Muscle of leg (tissue), 11 donors: Measurements from ENCODE around the gene SLC9C2. TPM values are rescaled to one million over a fixed set of nuclear protein-coding genes. Genes with fewer than 3 reads are reported as not detected.

Experiments
- DNase-seq: peaks from one replicate; pipeline ENCODE4 v3.0.0; 2013
- H3K27ac ChIP-seq: one replicate; pipeline ENCODE4 v1.5.1; 2013; ENCODE audit warnings: mild to moderate bottlenecking, low read length, control low read depth
- H3K27me3 ChIP-seq: one replicate; pipeline ENCODE4 v1.6.1; 2013; ENCODE audit warnings: low read length; ENCODE audit not compliant: control insufficient read depth, insufficient read depth
- H3K36me3 ChIP-seq: one replicate; pipeline ENCODE4 v1.6.1; 2013; ENCODE audit warnings: low read length; ENCODE audit not compliant: control insufficient read depth, insufficient read depth
- H3K4me1 ChIP-seq: one replicate; pipeline ENCODE4 v1.6.1; 2013; ENCODE audit warnings: low read length; ENCODE audit not compliant: control insufficient read depth, insufficient read depth
- H3K4me3 ChIP-seq: one replicate; pipeline ENCODE4 v1.5.1; 2013; ENCODE audit warnings: low read length, control low read depth
- H3K9me3 ChIP-seq: replicated peaks from 2 replicates; pipeline ENCODE4 v1.6.1; 2013; ENCODE audit warnings: low read depth, low read length; ENCODE audit not compliant: control insufficient read depth
- WGBS: methylation state at CpG from one replicate; pipeline ENCODE4 v1.1.5; 2013; ENCODE audit warnings: missing lambda C conversion rate; ENCODE audit not compliant: insufficient coverage; 5-methylcytosine and 5-hydroxymethylcytosine counted together
- polyA plus RNA-seq, 8 donors: library from polyadenylated mRNA; unstranded; fragments of 120-200 nt; gene quantifications; one replicate each; pipeline versions ENCODE4 v1.2.1 to v1.2.3, GENCODE V29; 2013; ENCODE audit warnings: inconsistent platforms in 1 of 8, low replicate concordance in 1 of 8; ENCODE audit not compliant: insufficient read length in 8 of 8, insufficient read depth in 1 of 8
- total RNA-seq: library from RNA; stranded (reverse); fragments of 120-200 nt; gene quantifications from one replicate; pipeline ENCODE4 v1.2.4, GENCODE V29; 2013

SLC9C2 gene
- total and polyA plus RNA-seq, 9 donors: 0.36 to 0.44 TPM; not detected in 7

DNA sequence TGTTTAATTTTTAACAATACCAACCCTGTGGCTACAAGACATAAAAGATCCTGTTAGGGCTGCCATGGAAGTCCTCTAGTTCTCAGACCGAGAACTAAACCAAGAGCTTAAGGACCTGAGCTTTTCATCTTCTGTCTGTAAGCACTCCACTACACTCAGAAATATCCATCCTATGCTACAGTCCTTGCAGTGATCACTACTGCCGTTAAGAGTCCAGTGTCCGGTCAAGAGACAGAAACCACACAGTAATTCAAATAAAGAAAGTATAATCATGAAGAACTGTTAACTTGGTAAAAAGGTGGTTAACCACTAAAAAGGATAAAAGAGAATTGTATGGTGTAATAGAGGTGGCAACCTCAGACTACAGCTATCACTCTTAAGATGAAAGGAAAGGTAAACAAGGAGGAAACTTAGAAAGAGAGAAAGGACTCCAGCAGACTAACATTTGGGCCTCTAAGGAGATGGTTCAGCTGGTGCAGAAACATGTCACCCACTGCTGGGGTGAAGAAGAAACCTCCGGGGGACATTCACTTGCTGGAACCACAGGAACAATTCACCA lies 147.8 kb downstream of the SLC9C2 start:
- DNase-seq: no peak
- 100% methylated on average over 1 of the region's 4 CpGs for WGBS
- H3K36me3 ChIP-seq: peaks cover 5% of the 10 kb centered on the region
- H3K27me3 ChIP-seq: no peaks in the 10 kb centered on the region
- no peaks in the 10 kb centered on the region for H3K9me3 ChIP-seq
- H3K4me3 ChIP-seq: no peak overlapping the region
- peaks cover 4% of the 10 kb centered on the region for H3K4me1 ChIP-seq
- no peak overlapping the region for H3K27ac ChIP-seq

DNA sequence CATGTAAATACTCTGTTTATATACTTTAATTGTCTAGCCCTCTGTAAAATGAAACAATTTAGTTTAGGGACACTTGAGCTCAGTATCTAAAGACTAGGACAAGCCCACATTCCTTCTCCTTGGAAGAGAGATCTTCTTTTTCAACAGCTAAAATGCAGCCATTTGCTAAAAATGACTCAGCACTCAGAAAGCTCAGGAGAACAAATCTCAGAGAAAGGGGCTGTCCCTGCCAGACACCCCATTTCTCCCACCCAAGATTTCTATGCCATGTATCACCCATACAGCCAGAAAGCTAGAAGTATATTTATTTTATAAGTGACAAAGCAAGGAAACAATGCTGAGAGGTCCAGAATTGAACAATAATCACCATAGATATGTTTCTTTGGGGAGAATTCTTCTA lies 148.9 kb downstream of the SLC9C2 start:
- no peaks in the 10 kb centered on the region for H3K4me1 ChIP-seq

DNA sequence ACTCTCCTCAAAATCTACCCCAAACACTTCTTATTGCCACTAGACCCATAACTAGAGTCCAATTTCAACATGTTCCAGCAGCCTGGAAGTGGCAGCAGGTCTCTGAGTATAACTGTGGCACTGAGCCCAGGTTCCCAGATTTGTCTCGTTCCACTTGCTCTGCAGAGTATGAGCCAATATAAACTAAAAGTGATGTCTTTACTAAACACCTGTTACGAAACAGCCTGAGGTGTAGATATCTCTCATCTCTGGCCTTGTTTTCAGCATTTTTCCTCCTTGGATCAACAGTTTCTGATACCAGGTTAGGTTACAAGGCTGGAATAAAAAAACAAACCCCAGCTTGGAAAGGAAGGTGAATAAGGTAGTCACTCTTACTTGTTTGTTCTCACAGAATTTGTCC lies 150.9 kb downstream of the SLC9C2 start:
- H3K9me3 ChIP-seq: peaks cover 3% of the 10 kb centered on the region
- WGBS: no CpG with 5 or more reads among the region's 2 CpGs
- no peak overlapping the region for H3K27ac ChIP-seq
- no peak overlapping the region for H3K4me3 ChIP-seq
- no peaks in the 10 kb centered on the region for H3K36me3 ChIP-seq
- H3K27me3 ChIP-seq: no peaks in the 10 kb centered on the region
- no peaks in the 10 kb centered on the region for H3K4me1 ChIP-seq
- DNase-seq: no peak

More for the DNA sequence above, 148.9 kb downstream of the SLC9C2 start:
- Histone ChIP-seq H3K9me3 (no peaks in the 10 kb centered on the region), H3K27me3 (no peaks in the 10 kb centered on the region), H3K27ac (no peak overlapping the region), H3K36me3 (no peaks in the 10 kb centered on the region), H3K4me3 (no peak overlapping the region)
- DNase-seq: no peak

Other genes starting within 250 kb of the SLC9C2 start
- gene PRDX6, start 125.7 kb downstream of the SLC9C2 start, total RNA-seq: 370 TPM
- 100 to 1,000 TPM; 511 to 753 (median 550) TPM for gene PRDX6, start 125.7 kb downstream of the SLC9C2 start, polyA plus RNA-seq
- not detected for gene TEX50, start 32.3 kb upstream of the SLC9C2 start, total RNA-seq
- not detected for gene TEX50, start 32.3 kb upstream of the SLC9C2 start, polyA plus RNA-seq
- gene ANKRD45, start 66.8 kb upstream of the SLC9C2 start, total RNA-seq: 0.53 TPM
- under 1 TPM; 0.21 to 0.69 (median 0.47) TPM for gene ANKRD45, start 66.8 kb upstream of the SLC9C2 start, polyA plus RNA-seq
- gene KLHL20, start 111.9 kb upstream of the SLC9C2 start, total RNA-seq: 21.2 TPM
- 10 to 100 TPM; 15.4 to 27.8 (median 24.2) TPM for gene KLHL20, start 111.9 kb upstream of the SLC9C2 start, polyA plus RNA-seq
- gene DARS2, start 221.6 kb upstream of the SLC9C2 start, total RNA-seq: 10.2 TPM
- gene DARS2, start 221.6 kb upstream of the SLC9C2 start, polyA plus RNA-seq: 10 to 100 TPM; 10.3 to 16.7 (median 13.4) TPM
- 12.5 TPM for gene CENPL, start 221.8 kb upstream of the SLC9C2 start, total RNA-seq
- 10 to 100 TPM in 4 of 8 donors, 1 to 10 TPM in 4; 7.5 to 12.3 (median 9.5) TPM for gene CENPL, start 221.8 kb upstream of the SLC9C2 start, polyA plus RNA-seq